IPS-11a (cell line): ENCODE measurements around the gene PET100.

Experiments
- H3K4me3 ChIP-seq: one replicate; pipeline ENCODE4 v1.5.1; 2013; ENCODE audit warnings: low read depth, low read length, control low read depth

Gene PET100

GRCh38 chr19:7611541-7612279 lies 17.9 kb upstream of the PET100 start:
- H3K4me3 ChIP-seq: no peak overlapping the region

- no peak overlapping the region for H3K4me3 ChIP-seq
Observed at GRCh38 chr19:7612282-7613274, 17.0 kb upstream of the PET100 start.

DNA sequence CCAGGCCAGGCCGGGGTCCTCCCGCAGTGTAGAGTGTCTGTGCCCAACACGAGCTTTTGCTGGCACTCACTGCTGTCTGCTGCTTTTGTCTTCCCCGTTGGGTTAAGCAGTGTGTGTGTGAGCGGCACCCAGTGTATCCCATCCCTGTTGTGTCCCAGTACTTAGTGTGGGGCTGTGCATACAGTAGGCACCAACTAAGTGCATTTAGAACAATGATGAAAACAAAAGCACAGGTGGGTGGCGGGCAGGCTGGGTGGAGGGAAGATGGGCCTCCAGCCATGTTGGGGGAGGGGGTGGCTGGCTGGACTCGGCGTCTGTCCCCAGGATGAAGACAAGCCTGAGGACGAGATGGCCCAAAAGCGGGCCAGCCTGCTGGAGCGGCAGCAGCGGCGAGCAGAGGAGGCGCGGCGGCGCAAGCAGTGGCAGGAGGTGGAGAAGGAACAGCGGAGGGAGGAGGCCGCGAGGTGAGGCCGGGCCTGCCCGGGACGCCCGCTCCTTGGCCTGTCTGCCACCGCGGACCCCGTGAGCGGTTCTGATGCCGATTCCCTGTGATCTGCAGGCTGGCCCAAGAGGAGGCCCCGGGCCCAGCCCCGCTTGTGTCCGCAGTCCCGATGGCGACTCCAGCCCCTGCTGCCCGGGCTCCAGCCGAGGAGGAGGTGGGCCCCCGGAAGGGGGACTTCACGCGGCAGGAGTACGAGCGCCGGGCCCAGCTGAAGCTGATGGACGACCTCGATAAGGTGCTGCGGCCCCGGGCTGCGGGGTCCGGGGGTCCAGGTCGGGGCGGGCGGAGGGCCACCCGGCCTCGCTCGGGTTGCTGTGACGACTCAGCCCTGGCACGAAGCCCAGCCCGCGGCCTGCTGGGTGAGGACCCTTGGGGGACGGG lies 14.5 kb upstream of the PET100 start:
- no peak overlapping the region for H3K4me3 ChIP-seq

- H3K4me3 ChIP-seq: no peak overlapping the region
Observed at GRCh38 chr19:7617172-7617571, 12.4 kb upstream of the PET100 start.

- no peak overlapping the region for H3K4me3 ChIP-seq
Observed at GRCh38 chr19:7617735-7618134, 11.9 kb upstream of the PET100 start.

DNA sequence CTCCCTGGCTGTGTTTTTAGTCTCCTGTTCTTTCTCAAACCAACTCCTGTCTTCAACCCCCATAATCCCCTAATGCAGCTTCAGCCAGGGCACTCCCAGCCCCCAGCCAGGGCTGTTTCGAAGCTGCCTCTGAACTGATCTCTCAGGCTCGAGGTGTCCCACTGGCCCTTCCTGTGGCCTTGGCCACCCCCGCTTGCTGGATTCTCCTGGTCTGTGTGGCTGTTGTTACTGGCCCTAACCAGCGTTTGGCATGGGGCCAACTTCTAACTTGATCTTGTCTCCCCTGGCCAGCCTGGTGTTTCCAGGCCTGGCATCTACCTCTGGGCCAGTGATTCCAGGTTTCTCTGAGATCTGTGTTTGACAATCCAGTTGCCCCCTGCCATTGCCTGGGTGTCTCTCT lies 11.2 kb upstream of the PET100 start:
- H3K4me3 ChIP-seq: no peak overlapping the region

- H3K4me3 ChIP-seq: no peak overlapping the region
Observed at GRCh38 chr19:7618771-7619510, 10.7 kb upstream of the PET100 start.

GRCh38 chr19:7619671-7620441 lies 9.7 kb upstream of the PET100 start:
- H3K4me3 ChIP-seq: no peak overlapping the region

- no peak overlapping the region for H3K4me3 ChIP-seq
Observed at GRCh38 chr19:7620442-7621412, 8.9 kb upstream of the PET100 start.

GRCh38 chr19:7622933-7623685 lies 6.5 kb upstream of the PET100 start:
- H3K4me3 ChIP-seq: no peak overlapping the region

- no peak overlapping the region for H3K4me3 ChIP-seq
Observed at GRCh38 chr19:7623725-7624603, 5.6 kb upstream of the PET100 start.

DNA sequence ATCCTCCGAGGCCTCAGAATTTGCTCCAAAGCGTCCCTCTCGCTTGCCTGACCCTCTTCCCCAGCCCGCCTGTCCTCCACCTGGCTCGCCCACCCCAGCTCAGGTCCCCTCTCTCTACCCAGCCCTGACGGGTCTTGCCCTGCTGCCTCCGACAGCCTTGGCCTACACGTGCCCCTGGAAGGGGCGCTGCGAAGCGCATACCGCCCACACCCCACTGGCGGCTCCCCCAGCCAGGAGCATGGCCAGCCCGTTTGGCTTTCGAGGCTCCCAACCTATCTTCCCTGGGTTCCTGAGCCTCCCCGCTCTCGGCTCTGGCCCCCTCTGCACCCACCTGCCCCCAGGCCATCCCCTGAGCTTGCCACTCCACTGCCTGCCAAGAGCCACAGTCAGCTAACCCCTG lies 4.8 kb upstream of the PET100 start:
- H3K4me3 ChIP-seq: no peak overlapping the region

DNA sequence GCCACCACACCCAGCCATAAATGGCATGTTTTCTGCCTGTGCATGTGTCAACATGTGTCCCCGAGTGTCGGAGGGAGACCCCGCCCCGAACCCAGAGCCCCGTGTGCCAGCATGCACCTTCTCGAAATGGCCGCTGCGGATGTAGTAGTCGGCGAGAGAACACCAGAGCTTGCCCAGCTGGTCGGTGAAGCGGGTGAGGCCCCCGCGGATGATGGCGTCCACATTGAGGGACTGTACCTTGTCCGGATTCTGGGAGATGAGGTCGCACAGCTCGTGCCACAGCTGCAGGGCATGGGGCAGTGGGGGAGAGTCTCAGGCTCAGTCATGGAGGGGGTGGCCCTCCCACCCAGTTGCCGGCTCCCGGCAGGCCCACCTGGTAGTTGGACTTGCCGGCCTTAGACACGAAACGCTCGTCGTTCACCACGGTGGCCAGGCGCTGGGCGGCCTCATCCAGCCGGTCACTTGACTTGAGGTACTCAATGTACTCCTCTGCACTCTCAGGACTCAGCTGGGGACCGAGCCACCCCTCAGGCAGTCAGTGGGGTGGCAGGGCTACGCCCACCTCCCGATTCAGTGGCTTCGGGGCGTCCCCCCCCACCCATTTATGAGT lies 3.7 kb upstream of the PET100 start:
- H3K4me3 ChIP-seq: no peak overlapping the region

GRCh38 chr19:7627166-7627565 lies 2.4 kb upstream of the PET100 start:
- no peak overlapping the region for H3K4me3 ChIP-seq

- peak overlapping the region; percentile 89 for H3K4me3 ChIP-seq
Observed at GRCh38 chr19:7628589-7629311, 843 bp upstream of the PET100 start.

DNA sequence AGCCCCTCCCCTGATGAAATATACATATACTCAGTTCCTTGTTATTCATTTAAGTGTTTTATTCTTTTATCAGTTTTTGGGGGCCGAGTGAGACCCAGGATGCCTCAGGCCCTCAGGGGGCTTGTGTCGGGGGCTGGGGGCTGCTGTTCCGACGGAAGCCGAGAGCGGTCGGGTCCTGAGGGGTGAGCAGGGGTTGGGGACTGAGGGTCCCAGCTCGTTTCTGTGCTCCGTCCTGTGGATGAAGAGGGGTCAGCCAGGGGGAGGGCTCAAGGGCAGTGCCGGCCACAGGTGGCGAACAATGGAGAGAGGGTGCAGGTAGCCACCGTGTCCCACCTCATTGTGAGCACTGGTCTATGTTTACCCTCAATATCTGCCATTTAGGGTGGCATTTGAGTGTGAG lies 2.0 kb downstream of the PET100 start:
- H3K4me3 ChIP-seq: no peak overlapping the region
